Amniotic stem cell (primary cell): ENCODE results near the gene APMAP.

ENCODE experiments used
- DNase-seq: peaks from one replicate; lab custom pipeline; 2025; lab: John Stamatoyannopoulos, UW

APMAP gene

GRCh38 chr20:24992487-24993205 is at the start of gene APMAP:
APMAP (minus strand) TSS chr20:24992751; CDS start chr20:24992688, 63 bp downstream.
- DNase-seq, result peak; percentile 90

- no peak for DNase-seq
Observed at GRCh38 chr20:25041813-25042530, 49.4 kb upstream of the APMAP start.

DNA sequence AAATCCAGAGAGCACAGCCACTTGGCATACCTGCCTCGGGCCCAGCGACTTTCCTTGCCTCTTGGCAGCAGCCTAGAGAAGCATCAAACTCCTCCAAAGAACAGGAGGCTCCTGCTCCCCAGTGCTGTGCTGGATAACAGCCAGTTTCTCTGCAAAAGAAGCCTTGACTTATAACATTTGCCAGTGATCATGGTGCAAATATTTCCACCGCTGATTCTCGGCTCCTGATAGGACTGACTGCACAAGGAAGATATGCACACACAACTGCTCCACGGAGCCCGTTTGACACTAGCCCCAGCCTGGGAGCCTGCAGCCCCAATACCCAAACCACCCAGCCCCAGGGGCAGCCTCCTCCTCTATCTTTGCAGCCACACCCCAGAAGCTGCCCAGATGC is 47.9 kb upstream of the APMAP start:
- no peak for DNase-seq

DNA sequence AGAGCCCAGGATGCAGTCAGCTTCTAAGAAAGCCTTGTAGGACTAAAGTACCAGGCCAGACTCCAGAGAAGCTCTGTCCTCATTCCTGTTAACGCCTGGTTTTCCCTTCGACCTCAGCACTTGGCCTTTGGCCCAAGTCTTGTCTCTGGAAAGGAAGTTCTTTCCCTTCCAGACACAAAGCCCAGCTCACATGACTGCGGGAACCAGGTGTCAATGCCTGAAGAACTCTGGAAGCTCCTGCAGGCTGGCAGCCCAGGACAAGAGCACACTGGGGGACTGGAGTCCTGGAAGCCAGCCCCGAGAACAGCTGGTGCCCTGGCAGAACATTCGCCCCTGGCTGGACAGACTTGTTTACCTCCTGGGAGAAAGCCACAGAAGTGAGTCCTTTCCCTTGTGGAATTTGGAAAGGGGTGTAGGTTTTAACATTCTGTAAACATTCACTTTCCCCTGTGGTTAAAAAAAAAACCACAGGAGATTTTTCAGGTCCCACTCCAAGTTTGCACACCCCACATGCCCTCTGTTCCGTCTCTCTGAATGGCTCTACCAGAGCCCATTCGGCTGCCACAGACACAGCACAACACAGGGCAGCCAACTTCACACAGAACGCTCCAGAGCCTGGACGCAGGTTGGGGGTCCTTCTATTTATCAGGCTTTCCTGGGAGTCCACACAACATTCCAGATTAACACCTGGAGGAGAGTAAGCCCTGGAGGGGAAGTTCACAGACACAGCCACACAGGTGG is 47.3 kb upstream of the APMAP start:
- DNase-seq, result no peak

- no peak for DNase-seq
Observed at GRCh38 chr20:25038591-25039015, 46.1 kb upstream of the APMAP start.

DNA sequence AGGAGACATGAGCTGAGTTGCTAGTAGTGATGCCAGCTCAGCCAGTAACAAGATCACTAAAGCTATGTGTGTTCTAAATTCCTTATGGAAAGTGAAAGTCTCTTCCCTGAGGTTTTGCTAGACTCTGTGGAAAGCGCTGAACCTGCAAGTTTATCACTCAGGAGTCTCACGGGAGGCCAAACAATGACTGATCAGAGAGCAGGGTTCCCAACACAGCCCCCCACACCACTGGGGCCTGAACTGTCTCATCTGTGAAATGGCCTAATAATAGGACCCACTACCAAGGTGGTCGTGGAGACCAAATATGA is 45.5 kb upstream of the APMAP start:
- no peak for DNase-seq

- no peak for DNase-seq
Observed at GRCh38 chr20:25037288-25038102, 44.9 kb upstream of the APMAP start.

DNA sequence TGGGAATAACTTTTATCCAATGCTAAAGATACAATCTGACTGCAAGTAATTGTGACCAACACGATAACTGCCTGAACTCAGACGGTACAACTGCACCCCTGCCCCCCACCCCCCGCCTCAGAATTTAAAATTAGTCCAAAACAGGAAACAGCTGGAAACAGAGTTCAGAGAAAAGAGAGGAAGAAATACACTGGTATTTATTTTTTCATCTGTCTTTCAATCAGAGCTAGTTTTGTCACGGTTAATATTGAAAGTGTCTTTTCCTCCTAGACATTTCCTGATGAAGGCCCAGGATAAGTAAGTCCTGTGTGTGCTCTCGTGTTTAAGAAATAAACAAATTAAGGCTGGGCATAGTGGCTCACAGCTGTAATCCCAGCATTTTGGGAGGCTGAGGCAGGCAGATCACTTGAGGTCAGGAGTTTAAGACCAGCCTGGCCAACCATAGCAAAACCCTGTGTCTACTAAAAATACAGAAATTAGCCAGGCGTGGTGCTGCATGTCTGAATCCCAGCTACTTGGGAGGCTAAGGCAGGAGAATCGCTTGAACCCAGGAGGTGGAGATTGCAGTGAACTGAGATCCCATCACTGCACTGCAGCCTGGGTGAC is 43.9 kb upstream of the APMAP start:
- no peak for DNase-seq

- DNase-seq, result no peak
Observed at GRCh38 chr20:25035921-25036320, 43.4 kb upstream of the APMAP start.

GRCh38 chr20:25033924-25034300 is 41.4 kb upstream of the APMAP start:
- DNase-seq, result no peak

- no peak for DNase-seq
Observed at GRCh38 chr20:25033265-25033923, 40.8 kb upstream of the APMAP start.

DNA sequence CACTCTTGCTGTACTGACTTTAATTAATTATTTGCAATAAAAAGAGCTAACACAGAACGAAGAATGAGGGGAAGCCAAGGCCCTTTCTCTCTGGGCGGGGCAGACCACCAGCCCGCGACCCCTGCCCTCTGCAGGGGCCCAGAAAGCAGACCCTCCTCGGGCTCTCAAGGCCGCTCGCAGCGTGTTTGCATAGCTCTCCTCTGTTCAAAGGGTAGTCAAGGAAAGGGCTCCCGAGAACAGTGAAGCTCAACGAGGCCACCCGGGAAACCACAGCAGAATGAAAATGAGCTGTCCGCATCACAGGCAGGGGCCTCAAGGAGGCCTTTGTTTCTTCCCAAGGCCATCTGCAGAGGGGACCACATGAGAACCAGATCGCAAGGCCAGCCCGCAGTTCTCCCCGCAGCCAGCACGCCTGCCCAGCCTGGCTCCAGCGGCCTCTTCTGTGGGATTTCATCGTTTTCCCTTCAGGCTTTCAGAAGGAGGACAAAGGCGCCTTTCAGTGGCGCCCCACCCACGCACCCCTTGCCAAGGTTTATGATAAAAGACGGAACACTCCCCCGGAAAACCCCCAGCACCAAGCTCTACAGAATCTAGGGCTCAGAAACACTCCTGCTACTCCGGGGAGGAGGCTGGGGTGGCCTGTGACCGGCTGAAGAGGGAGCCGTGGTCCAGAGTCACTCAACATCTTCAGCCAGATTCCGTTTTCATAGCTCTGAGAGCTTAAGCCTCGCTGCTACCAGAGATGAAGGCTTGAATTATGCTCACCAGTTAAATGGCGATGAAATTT is 40.1 kb upstream of the APMAP start:
- no peak for DNase-seq

- no peak for DNase-seq
Observed at GRCh38 chr20:25032065-25032477, 39.5 kb upstream of the APMAP start.

DNA sequence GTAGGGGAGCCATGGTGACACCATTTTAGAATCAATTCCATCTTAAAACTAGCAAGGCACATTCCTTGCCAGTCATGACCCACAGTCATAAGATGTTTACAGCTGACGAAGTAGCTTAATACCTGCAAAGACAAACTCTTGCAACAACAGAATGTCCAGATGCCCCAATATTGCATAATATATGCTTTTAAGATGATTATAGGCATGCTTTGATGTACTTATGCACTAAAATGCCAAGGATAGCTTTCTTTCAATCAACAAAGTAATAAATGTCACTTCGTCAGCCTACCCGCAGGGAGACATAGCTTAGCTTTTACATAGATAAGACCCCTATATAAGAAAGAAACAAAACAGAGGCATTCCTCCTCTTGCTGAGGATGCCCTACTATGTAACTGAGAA is 38.7 kb upstream of the APMAP start:
- DNase-seq, result no peak

GRCh38 chr20:25030649-25031207 is 38.2 kb upstream of the APMAP start:
- DNase-seq, result no peak

DNA sequence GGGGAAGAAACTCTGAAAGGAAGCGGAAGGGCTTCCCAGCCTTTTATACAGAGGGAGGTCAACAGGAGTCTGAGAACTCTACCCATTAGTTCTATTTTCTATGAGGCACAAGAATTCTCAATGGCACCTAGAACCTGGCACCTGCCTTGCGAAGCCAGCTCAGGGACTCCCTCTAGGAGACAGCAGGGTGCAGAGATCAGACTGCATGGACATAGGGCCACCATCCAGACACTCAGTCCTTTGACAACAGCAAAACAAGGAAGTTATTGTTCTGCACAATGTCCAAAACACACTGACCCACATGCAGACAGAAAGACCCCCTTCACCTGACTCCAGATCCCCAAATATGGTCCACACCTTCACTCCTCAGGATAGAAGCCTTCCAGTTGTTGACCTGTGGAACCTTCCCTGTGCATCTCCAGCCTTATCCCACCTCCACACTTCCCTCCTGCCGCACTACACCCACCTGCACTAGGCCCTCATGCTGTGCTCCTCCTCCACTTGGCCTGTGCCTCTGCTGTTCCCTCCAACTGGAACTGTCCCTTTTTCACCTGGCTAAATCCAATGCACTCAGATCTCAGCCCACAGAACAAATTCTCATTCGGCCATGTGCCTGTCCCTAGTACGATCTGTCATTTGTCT is 37.6 kb upstream of the APMAP start:
- no peak for DNase-seq

DNA sequence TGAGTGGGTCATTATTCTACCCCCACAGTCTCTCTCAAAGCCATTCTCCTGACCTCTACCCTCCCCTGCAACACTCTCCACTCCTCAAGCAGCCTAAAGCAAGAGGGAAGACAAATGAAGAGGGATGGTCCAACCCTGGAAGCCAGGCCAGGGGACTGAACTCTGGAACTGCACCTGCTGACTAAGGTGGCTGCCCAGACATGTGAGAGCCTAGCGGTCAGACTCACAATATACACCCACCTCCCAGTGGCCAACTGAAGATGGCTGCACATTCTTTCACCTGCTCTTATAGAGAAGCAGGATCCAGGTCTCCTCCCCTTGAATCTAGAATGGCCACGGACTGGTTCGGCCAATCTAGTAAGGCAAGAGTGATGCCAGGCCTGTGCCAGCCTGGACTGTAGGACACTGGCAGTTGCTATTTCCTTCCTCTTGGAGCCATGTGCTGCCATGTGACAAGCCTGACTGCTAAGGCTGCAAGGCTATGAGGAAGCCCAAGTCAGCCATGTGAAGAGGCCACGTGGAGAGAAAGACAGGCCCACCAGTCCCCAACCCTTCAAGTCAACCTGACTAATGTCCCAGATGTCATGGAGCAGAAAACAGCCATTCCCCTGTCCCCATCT is 33.5 kb upstream of the APMAP start:
- DNase-seq, result no peak

- DNase-seq, result no peak
Observed at GRCh38 chr20:25025091-25025861, 32.7 kb upstream of the APMAP start.
